Choroid plexus epithelial cell (primary cell): ENCODE measurements around the gene ZNF608.

ENCODE experiments used
- DNase-seq: peaks from one replicate; pipeline ENCODE4 v3.0.0-alpha.2; 2010; ENCODE audit warnings: low read depth
- H3K4me3 ChIP-seq: 2 replicates; pipeline ENCODE4 v1.5.1; 2011; ENCODE audit warnings: low read depth, mild to moderate bottlenecking, control low read depth, low read length, moderate library complexity
- CTCF ChIP-seq: conservative IDR thresholded peaks from 2 replicates; pipeline ENCODE4 v1.5.1; 2011; ENCODE audit warnings: low read depth, mild to moderate bottlenecking, control low read depth, inconsistent platforms, low read length, moderate library complexity

The ZNF608 gene

GRCh38 chr5:124725040-124725434, 21.4 kb downstream of the ZNF608 start:
- no peak for DNase-seq
- peak; percentile 20 for TF ChIP-seq CTCF
- no peak overlapping the region for H3K4me3 ChIP-seq

GRCh38 chr5:124724357-124725039, 21.9 kb downstream of the ZNF608 start:
- TF ChIP-seq CTCF, result no peak
- no peak for DNase-seq
- H3K4me3 ChIP-seq, result no peak overlapping the region

GRCh38 chr5:124721229-124721735, 25.2 kb downstream of the ZNF608 start:
- no peak for DNase-seq
- no peak overlapping the region for H3K4me3 ChIP-seq
- TF ChIP-seq CTCF, result no peak

GRCh38 chr5:124720593-124720992, 25.8 kb downstream of the ZNF608 start:
- DNase-seq, result no peak
- no peak for TF ChIP-seq CTCF

GRCh38 chr5:124719113-124719967, 27.1 kb downstream of the ZNF608 start:
- H3K4me3 ChIP-seq, result no peak overlapping the region
- DNase-seq, result no peak
- TF ChIP-seq CTCF, result no peak

More at GRCh38 chr5:124720593-124720992, 25.8 kb downstream of the ZNF608 start:
- no peak overlapping the region for H3K4me3 ChIP-seq

- no peak for TF ChIP-seq CTCF
- no peak overlapping the region for H3K4me3 ChIP-seq
- no peak for DNase-seq
Measured at GRCh38 chr5:124718380-124718789, 28.1 kb downstream of the ZNF608 start.

GRCh38 chr5:124716169-124716568, 30.3 kb downstream of the ZNF608 start:
- no peak for TF ChIP-seq CTCF

More at GRCh38 chr5:124716169-124716568, 30.3 kb downstream of the ZNF608 start:
- no peak overlapping the region for H3K4me3 ChIP-seq
- DNase-seq, result no peak
